Measurements from ENCODE around the gene CD55. TPM values are rescaled to one million over a fixed set of nuclear protein-coding genes. Genes with fewer than 3 reads are reported as not detected.
A peak's percentile ranks its signal among the peaks of the same experiment; 100 is the strongest.

CD55 gene
- total and polyA plus RNA-seq, 12 donors, result 76.1 to 600 (median 244) TPM

DNA sequence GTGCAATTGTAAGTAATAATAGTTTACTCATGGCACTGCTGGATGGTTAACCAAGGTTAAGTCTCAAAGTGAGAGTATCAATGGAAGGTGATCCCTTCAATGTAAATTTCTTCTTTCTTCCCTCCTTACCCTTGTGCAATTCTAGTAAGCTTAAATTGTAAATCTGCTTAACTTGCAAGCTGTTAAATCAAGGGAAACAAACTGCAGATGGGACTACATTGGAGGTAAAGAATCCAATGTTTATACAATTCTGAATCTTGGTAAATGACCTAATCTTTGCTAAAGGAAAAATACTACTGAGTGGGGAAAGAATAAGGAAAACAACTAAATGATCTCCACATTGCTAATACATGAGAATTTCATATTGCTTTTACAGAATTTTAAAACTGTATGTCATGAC lies 6.7 kb upstream of the CD55 start:
- no peak overlapping the region for H3K4me3 ChIP-seq
- H3K4me1 ChIP-seq (replicated peaks in 1 of 2), result peaks cover 28 to 58% of the 10 kb centered on the region in 2 donors
- H3K27ac ChIP-seq, result no peak overlapping the region
- no peak for DNase-seq
- H3K36me3 ChIP-seq (replicated peaks in 1 of 2), result no peaks in the 10 kb centered on the region
- TF ChIP-seq, protein P1, sequence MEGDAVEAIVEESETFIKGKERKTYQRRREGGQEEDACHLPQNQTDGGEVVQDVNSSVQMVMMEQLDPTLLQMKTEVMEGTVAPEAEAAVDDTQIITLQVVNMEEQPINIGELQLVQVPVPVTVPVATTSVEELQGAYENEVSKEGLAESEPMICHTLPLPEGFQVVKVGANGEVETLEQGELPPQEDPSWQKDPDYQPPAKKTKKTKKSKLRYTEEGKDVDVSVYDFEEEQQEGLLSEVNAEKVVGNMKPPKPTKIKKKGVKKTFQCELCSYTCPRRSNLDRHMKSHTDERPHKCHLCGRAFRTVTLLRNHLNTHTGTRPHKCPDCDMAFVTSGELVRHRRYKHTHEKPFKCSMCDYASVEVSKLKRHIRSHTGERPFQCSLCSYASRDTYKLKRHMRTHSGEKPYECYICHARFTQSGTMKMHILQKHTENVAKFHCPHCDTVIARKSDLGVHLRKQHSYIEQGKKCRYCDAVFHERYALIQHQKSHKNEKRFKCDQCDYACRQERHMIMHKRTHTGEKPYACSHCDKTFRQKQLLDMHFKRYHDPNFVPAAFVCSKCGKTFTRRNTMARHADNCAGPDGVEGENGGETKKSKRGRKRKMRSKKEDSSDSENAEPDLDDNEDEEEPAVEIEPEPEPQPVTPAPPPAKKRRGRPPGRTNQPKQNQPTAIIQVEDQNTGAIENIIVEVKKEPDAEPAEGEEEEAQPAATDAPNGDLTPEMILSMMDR (IDR thresholded peaks at IDR 0.05), result no peak
- no peak for TF ChIP-seq POLR2A (IDR thresholded peaks at IDR 0.05)
- no peaks in the 10 kb centered on the region for H3K27me3 ChIP-seq
- no peaks in the 10 kb centered on the region for H3K9me3 ChIP-seq (replicated peaks in 1 of 3)
- intact Hi-C loops (cut with DNase I), result no loop called here

DNA sequence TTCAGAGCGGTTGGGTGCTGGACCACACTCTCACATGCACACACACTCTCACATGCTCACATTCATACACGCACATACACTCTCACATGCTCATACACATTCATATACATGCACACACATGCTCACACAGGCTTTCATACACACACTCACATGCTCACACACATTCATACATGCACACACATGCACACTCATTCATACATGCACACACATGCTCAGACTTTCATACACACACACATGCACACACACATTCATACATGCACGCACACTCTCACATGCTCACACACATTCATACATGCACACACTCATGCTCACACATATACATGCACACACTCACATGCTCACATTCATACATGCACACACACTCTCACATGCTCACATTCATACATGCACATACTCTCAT lies 6.0 kb upstream of the CD55 start:
- Histone ChIP-seq H3K4me3 (no peak overlapping the region), H3K27ac (no peak overlapping the region), H3K9me3 (replicated peaks in 1 of 3) (no peaks in the 10 kb centered on the region), H3K27me3 (no peaks in the 10 kb centered on the region), H3K4me1 (replicated peaks in 1 of 2) (peaks cover 22 to 52% of the 10 kb centered on the region in 2 donors), H3K36me3 (replicated peaks in 1 of 2) (no peaks in the 10 kb centered on the region)
- intact Hi-C loops (cut with DNase I), result no loop called here
- TF ChIP-seq, protein P1 (IDR thresholded peaks at IDR 0.05), result no peak
- no peak for TF ChIP-seq POLR2A (IDR thresholded peaks at IDR 0.05)
- no peak for DNase-seq
- 92 to 98% (median 94%) methylated on average over 3 of the region's 3 CpGs for WGBS, 4 donors

DNA sequence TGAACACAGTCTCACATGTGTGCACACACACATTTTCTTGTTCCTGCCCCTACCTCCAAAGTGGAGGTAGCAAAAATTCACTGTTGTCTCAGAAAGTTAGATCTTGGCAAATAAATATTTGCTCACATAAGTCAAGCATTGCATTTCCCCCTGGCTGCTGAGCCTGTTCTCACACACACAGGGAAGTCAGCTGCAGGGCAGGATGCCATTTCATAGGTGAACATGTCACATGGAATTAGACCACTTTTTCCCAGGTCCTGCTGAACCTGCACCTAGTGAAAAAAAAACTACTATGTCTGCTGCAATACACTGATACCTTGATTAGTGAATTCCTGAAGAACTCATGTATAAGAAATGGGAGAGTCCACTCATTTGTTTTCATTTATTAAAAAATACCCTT lies 5.3 kb upstream of the CD55 start:
- Histone ChIP-seq H3K27me3 (no peaks in the 10 kb centered on the region), H3K4me1 (replicated peaks in 1 of 2) (peaks cover 16 to 45% of the 10 kb centered on the region in 2 donors), H3K9me3 (replicated peaks in 1 of 3) (no peaks in the 10 kb centered on the region), H3K4me3 (no peak overlapping the region), H3K27ac (peak overlapping the region in 1 of 5 donors; percentile 66), H3K36me3 (replicated peaks in 1 of 2) (no peaks in the 10 kb centered on the region)
- TF ChIP-seq, protein P1 (IDR thresholded peaks at IDR 0.05), result peak in 1 of 6 experiments; percentile 17
- no peak for TF ChIP-seq POLR2A (IDR thresholded peaks at IDR 0.05)
- peak in 1 of 7 donors; percentile 15 for DNase-seq
- intact Hi-C loops (cut with DNase I), result no loop called here

DNA sequence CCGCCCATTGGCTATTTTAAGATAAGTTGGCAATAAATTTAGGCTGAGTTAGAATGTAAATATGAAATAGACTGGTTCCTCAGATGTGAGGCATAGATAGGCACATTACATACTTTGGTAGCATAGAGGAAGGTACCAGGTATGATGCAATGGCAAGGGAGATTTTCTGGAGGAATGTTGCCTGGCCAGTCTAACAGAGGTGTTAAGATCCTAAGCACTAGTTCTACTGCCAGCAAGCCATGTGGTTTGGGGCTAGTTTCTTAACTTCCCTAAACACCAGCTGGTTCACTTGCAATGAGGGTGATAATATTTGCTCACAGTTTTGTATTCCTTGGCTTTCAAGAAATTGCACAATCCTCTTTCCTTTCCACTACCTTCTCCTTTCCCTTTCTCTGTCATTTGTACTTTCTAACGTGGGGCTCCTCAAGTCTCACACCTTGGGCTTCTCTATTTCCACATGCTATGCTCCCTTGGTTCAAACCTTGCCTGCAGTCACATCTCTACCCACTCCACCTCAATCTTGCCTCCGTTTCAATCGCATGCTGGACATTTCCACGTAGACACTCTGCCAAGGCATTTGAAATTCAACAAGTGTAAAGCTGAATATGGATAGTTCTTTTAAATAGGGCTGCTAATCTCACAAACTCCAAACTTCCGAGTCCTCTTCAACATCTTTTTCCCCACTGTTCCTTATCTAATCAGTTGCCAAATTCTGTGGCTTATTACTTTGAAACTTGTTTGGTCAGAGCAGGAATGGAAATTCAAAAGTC lies 4.7 kb upstream of the CD55 start:
- no peaks in the 10 kb centered on the region for H3K9me3 ChIP-seq (replicated peaks in 1 of 3)
- 54 to 69% (median 64%) methylated on average over 6 of the region's 6 CpGs for WGBS, 4 donors
- H3K4me1 ChIP-seq (replicated peaks in 1 of 2), result peaks cover 11 to 39% of the 10 kb centered on the region in 2 donors
- H3K36me3 ChIP-seq (replicated peaks in 1 of 2), result no peaks in the 10 kb centered on the region
- no peaks in the 10 kb centered on the region for H3K27me3 ChIP-seq
- no peak overlapping the region for H3K4me3 ChIP-seq
- no peak for TF ChIP-seq POLR2A (IDR thresholded peaks at IDR 0.05)
- TF ChIP-seq, protein P1 (IDR thresholded peaks at IDR 0.05), result no peak
- H3K27ac ChIP-seq, result peak overlapping the region in 3 of 5 donors; percentile 53 to 66 (median 60)
- peak in 2 of 7 donors; percentile 19 to 36 for DNase-seq
- intact Hi-C loops (cut with DNase I), result no loop called here

Measured in adrenal gland (tissue), 12 donors.